ENCODE data around the gene CCDC188.

DNA sequence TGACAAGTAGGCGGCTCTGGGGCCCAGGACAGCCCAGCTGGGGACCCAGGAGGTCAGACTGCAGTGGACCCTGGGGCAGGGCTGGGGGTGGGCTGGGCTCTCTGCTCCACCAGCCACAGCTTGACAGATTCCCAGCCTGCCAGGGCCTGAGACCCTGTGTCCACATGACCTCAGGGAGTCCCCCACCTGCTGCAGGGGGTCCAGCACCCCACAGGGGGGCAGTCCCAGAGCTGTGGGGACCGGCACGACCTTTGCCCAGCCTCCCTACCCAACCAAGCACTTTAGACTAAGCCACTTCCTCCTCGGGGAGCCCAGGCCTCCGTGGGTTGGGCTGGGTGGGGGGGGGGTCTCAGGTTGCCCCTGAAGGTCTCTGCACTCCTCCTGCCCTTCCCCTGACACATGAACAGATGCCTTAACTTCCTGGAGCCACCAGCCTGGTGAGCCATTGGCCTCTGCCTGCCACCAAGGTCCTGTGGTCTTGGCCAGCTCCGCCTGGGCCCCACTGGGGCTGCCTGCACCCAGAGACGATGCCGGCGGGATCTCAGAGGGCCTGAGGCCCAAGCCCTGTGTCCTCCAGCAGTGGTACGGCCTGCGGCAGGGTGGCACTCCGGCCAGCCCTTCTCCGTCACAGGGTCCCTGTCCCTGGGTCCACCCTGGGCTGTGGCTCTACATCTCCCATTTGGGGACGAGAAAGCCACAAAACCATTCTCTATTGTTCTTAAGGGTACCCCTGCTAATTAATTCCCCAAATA lies 3.4 kb downstream of the CCDC188 start:
- TF ChIP-seq, protein P1, sequence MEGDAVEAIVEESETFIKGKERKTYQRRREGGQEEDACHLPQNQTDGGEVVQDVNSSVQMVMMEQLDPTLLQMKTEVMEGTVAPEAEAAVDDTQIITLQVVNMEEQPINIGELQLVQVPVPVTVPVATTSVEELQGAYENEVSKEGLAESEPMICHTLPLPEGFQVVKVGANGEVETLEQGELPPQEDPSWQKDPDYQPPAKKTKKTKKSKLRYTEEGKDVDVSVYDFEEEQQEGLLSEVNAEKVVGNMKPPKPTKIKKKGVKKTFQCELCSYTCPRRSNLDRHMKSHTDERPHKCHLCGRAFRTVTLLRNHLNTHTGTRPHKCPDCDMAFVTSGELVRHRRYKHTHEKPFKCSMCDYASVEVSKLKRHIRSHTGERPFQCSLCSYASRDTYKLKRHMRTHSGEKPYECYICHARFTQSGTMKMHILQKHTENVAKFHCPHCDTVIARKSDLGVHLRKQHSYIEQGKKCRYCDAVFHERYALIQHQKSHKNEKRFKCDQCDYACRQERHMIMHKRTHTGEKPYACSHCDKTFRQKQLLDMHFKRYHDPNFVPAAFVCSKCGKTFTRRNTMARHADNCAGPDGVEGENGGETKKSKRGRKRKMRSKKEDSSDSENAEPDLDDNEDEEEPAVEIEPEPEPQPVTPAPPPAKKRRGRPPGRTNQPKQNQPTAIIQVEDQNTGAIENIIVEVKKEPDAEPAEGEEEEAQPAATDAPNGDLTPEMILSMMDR (IDR thresholded peaks at IDR 0.05), result no peak
- TF ChIP-seq POLR2A (IDR thresholded peaks at IDR 0.05), result no peak

Measured in right lobe of liver (tissue), 4 donors.